Heart left ventricle (tissue), 13 donors: Measurements from ENCODE around the gene DOHH.

Experiments
- CTCF ChIP-seq, 12 donors: fragments of 200-600 bp; sonication (generic) in 4 of 12; IDR thresholded peaks; one replicate each; pipeline versions ENCODE4 v1.5.0 to v1.8.0; 2018 to 2022; ENCODE audit warnings: antibody characterized with exemption in 12 of 12, mild to moderate bottlenecking in 5 of 12
- POLR2A ChIP-seq, 2 donors: fragments of 450-650 bp; IDR thresholded peaks; one replicate each; pipeline ENCODE4 v1.6.1; 2017; ENCODE audit warnings: antibody characterized with exemption in 2 of 2, mild to moderate bottlenecking in 2 of 2, moderate library complexity in 2 of 2
- donor health status: ischemic (EF 13 %, LVEDD 7.1; RV severe dilation, severe dysfunction).
- donor health status: DM: no; HTN: yes; CAD: no.
- donor health status: DM: no; HTN: no; CAD: no.
- donor health status: ischemic (EF 25% LVEDD 6.9; RV normal size, moderate dysfunction).
- donor health status: ischemic (EF 25% LVEDD 5.7; RV mildly dilated, moderate dysfunction).
- donor health status: ischemic (EF 35%, LVEDD 5.7; RV mildly dilated, moderate dysfunction).
- donor health status: nonischemic (EF 11% LVEDD 7.7; RV severe dilation, severe dysfunction).
- donor health status: DM: yes; HTN: yes; CAD: no.
- donor health status: PGD.
- donor health status: ischemic (EF 29% LVEDD 5.4; RV normal size, mild dysfunction).
- donor health status: nonischemic (EF 23%, LVEDD 6.1; RV moderate dilation, normal function).

DNA sequence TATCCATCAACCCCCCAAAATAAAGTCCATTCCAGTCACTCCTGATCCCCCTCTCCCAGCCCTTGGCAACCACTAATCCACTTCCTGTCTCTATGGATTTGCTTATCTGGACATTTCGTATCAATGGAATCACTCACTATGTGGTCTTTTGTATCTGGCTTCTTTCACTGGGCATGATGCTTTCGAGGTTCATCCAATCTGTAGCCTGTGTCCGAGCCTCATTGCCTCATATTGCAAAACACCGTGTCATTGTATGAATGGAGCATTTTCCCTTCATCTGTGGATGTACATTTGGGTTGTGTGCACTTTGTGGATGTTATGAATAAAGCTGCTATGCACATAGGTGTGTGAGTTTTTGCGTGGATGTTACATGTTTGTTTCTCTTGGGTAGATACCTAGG is 4.3 kb upstream of the DOHH start:
- no peak for TF ChIP-seq CTCF (IDR thresholded peaks at IDR 0.05)
- TF ChIP-seq POLR2A (IDR thresholded peaks at IDR 0.05), result no peak
